Occipital lobe (tissue), 2 donors: ENCODE measurements around the gene TTC3. TPM values are rescaled to one million over a fixed set of nuclear protein-coding genes. Genes with fewer than 3 reads are reported as not detected.

Source experiments
- DNase-seq: peaks from one replicate; lab custom pipeline; 2025; lab: John Stamatoyannopoulos, UW
- total RNA-seq: library from RNA; depleted of rRNA; stranded (reverse); fragments of >200 nt; gene quantifications from one replicate; pipeline ENCODE4 v1.2.3, GENCODE V29; 2014

TTC3 gene
- total RNA-seq, 1 donor from 2014 or later, result 956 TPM

DNA sequence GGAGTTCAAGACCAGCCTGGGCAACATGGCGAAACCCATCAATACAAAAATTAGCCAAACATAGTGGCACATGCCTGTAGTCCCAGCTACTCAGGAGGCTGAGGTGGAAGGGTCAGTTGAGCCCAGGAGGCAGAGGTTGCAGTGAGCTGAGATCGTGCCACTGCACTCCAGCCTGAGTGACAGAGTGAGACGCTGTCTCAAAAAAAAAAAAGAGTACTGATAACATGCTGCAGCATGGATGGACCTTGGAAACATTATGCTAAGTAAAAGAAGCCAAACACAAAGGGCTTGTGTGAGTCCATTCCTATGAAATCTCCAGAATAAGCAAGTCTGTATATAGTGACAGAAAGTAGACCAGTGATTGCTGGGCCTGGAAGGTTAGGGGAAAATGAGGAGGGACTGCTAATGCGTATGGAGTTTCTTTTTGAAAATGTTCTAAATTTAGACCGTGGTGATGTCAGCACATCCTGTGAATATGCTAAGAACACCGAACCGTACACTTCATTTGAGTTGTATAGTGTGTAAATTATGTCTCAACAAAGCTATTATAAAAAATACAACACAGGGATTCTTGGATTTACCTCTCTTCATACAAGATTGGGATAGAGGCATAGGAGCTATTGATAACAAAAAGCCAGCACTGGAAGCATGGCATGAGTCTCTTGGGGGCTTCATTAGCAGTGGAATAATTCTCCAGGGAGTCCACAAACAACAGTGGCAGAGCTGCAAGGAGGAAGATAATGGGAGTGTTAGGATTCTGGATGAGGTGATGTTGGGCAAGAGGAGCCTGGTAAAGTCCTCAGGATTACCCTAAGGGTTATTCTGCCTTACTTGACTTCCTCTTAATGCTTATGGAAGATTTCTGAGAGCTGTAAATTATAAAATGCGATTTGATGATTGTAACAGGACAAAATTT lies 73.5 kb downstream of the TTC3 start:
- DNase-seq, result no peak

DNA sequence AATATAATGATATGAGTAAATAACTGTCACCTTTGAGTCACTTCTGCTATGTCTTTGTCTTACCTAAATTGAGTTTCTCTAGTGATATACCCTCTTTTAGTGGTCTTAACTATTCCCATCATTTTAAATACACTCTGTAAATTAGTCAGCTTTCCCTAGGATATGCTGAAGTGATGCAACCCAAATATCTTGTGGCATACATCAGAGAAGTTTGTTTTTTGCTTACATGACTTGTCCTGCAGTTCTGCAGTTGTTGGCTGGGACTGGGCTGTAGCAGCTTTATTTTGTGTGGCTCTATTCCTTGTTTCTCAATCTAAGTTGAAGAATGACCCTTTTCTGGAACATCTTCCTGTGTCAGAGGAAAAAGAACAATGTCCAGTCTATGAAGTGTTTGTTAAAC lies 76.4 kb downstream of the TTC3 start:
- DNase-seq, result no peak

DNA sequence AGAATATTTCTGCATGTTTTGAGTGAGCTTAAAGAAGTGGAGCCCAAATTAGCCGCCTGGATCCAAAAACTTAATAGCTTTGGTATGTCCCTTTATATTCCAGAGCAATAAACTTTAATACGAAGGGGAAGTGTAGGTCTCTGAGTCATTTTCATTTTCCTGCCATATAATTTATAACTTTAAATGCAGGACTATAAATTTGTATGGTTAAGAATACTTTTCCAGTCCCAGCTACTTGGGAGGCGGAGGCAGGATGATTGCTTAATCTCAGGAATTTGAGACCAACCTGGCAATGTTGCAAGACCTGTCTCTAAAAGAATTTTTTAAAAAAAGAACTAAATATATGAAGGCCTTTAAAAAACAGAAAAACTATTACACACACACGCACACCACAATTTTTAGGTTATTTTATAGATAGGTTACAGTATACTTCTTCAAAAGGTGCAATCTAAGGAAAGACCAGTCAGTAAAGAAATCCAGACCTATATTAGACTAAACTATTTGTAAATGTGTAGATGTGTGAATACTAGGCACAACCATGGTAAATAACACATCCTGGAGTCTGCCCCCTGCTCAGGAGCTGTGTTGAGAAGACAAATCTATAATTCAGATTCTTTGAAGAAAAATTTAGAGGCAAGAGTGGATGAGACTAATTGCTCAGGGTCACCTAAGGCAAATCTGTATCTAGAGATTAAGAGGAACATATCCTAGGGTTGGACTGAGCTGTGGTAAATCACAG lies 80.3 kb downstream of the TTC3 start:
- DNase-seq, result no peak

DNA sequence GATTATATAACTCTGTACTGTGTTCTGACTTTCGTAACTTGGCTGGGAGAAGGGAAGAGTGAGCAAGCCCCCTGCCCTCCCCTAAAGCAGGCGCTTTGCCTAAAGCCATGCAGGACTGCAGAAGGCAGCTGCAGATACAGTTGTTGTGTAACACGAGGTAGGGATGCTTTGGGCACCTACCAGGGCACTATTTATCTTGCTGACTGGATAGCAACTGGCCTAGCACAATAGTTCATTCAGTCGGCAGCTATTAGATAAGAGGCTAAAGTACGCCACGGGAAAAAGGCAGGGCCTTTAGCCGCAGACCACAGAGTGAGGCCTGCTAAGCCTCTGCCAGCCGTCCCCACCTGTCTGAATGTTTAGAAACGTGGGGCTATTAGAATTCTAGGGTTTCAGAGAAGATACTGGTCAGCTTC lies 80.9 kb downstream of the TTC3 start:
- DNase-seq, result no peak

DNA sequence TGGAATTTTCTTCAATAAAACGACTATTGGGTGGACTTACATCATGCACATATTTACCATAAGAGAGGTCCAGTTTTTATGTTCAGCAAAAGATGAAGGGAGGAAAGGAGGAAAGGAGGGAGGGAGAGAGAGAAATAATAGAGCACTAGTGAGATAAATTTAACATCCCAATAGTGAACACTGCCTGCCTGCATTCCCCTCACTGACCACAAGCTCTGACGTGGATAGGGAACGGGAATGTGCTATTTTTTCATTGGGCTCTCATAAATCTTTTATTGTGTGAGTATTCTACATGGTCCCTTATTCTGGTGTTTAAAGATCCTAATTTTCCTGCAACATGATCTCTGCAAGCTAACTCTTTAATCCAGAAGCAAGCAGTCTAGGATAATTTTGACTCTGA lies 82.1 kb downstream of the TTC3 start:
- no peak for DNase-seq

DNA sequence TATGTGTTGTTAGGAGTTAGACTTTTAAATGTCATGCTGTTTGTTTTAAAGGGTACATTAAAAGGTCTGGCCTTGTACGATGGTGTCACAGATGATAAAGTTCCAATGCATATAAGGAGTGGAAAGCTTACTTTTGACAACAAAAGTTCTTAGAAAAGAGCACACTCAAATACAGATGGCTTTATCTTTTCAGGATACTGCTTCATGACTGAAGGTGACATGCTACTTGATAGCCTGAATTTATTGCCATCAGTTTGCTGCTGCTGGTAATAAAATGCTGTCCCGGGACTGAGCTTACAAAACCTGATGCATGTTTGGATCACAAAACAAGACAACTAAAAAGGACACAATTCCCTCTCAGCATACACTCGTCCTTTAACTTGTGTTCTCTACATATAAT lies 84.9 kb downstream of the TTC3 start:
- DNase-seq, result no peak

DNA sequence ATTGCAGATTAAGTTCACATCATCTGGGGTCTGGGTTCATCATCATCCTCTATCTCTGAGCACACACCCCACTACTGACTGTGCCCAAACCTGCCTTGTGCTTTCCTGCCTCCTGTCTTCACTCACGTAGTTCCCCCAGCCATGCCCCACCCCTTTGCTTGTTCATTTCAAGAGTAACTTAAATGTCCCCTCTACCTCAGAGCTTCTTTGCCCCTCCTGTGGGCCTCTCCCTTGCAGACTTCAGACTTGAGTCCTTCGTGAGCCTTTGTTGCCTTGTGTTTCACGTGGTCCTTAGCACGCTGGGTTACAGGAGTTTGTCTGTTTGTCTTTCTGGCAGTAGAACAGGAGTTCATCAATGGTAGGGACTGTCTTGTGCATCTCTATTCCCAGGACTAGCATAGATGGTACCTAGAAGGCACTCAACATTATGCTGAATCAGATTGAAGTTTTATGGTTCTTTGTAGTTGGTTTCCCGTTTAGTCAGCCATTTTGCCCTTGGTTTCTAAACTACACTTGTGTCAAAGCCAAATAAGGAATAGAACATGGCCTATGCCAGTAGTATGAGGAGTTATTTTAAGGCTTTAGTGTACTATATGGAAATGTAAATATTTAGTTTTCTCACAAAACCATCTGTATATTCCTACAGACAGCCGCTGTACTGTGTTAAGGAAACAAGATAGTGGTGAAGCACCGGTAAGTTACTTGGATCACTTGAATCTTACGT lies 86.2 kb downstream of the TTC3 start:
- no peak for DNase-seq

DNA sequence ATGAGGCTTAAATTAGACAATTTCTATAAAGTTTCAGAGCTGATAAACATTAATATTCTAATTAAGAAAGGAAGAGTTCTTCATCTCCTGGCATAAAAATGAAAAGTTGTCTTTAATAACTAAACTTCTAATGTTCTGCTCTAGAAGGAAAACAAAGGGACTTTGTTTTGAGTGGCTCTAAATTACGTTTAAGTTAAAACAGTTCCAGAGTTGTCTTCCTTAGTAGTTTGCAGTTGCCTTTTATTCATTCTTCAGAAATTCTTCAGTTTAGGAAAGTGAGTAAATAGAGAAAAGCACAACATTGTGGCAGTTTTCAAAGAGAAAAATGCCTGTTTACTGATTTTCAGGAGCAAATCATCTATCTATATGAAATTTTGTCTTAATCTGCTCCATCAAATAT lies 86.9 kb downstream of the TTC3 start:
- no peak for DNase-seq

DNA sequence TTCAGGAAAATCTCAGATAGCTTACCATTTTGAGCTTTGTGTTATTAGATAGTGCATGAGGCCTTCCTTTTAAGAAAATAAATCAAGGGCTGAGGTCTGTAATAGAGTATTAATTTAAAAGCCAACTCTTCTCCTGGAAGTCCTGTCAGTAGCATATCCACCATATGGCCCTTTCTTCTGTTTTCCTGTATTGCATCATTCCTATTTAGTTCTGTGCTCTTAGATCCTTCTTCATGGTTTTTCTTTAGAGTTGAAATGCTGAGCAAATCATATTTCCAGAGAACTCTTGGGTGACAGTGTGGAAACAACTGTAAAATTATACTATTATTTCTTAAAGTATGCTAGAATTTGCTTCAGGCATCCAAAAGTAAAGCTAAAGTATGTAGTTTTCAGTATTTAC lies 91.7 kb downstream of the TTC3 start:
- no peak for DNase-seq

DNA sequence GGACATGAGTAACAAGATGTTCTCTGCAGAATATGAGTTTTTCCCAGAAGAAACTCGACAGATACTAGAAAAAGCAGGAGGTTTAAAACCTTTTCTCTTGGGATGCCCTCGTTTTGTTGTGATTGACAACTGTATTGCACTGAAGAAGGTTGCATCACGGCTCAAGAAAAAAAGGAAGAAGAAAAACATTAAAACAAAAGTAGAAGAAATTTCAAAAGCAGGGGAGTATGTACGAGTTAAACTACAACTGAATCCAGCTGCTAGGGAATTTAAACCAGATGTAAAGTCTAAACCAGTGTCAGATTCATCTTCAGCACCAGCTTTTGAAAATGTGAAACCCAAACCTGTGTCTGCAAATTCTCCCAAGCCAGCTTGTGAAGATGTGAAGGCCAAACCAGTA lies 92.5 kb downstream of the TTC3 start:
- DNase-seq, result no peak

DNA sequence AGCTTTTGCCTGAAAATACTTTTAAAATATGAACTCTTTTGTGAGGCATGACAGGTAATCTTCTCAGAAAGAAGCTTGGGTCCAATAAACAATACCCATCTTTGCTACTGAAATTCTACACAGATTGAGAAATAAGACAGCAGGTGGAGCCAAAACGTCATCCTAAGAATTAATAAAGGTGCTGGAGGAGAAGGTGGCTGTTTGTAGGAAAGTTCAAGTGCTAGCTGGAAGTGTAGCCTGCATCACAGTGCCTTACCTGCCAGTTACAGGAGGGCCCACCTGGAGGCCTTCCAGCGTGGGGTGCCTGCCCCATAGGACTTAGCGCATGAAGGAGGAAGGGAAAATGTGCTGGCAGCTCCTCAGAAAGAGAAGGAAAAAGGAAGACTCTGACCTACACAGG lies 93.7 kb downstream of the TTC3 start:
- no peak for DNase-seq

DNA sequence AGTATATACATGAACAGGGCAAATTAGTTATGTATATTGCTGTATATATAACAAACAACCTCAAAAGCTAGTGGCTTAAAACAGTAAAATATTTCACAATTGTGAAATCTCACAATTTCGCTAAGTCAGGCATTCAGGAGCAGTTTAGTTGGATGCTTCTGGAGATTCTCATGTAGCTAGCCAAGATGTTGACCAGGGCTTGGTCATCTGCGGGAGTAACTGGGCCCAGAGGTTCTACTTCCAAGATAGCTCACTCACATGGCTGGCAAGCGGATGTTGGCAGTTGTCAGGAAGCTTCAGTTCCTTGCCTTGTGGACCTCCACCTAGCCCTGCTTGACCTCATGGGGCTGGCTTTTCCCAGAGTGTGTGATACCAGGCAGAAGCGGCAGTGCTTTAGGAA lies 95.6 kb downstream of the TTC3 start:
- DNase-seq, result no peak

DNA sequence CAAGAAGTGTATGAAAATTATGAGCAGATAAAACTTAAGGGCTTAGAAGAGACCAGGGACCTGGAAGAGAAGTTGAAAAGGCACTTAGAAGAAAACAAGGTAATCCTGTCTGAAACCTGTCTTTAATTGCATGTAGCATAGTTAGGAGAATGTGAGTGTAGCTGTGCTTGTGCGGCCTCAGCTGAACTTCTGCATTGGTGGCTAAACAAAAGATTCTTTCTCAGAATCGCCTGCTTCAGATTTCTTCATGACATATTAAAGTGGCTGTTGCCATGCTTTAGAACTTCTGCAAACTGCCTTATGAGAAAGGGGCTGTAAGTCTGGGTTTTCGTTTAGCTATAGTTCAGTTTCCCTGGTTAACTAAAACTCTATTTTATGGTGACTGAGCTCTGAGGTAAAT lies 99.6 kb downstream of the TTC3 start:
- no peak for DNase-seq

DNA sequence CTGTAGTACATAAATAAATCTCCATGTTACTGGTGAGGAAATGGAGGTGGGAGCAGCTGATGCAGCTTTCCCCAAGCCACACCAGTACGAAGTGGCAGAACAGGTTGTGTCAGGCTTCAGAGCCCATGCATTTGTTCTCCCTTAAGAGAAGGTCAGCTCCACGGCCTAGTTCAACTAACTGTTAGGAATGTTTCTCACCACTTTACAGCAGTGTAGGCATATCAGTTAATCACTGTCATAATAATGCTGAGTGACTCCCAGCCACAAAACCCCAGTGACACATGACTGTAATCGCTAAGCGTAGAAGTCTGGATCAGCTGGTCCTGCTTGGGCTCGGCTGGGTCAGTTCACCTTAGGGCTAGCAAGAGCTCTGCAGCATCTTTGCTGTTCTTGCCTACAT lies 103.7 kb downstream of the TTC3 start:
- DNase-seq, result no peak

DNA sequence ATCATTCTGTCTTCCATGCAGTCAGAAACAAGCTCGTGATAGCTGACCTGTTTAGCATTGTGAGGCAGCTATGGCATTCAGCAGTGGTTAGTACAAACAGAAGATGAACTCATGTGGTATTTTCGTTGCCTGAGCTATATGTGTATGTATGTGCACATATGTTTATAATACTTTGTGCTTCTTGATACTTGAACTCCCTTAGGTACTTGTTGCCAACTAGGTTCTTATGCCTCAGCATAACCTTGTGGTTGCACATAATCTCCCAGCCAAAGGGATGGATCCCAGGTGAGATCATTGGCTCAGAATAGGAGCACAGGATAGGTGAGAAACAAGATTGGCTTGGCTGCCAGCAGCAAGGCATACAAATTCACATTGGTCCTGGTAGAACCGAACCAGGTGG lies 108.0 kb downstream of the TTC3 start:
- no peak for DNase-seq

DNA sequence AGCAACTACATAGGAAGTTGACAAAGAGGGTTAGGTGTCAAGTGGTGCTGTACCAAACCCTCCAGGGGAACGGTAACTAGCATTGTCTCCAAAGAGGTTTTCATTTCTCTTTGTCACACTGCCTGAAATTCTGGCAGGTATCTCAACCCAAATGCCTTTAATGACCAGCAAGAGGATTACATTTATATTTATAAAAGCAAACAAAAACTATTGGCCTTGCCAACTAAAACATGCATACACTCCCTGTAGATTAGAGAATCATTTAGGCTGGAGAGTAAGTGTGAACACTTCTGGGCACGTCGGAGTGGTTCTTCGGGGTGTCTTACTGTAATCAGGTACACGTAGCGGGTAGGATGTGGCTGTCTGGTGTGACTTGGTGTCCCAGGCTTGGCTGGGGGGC lies 109.2 kb downstream of the TTC3 start:
- DNase-seq, result no peak

DNA sequence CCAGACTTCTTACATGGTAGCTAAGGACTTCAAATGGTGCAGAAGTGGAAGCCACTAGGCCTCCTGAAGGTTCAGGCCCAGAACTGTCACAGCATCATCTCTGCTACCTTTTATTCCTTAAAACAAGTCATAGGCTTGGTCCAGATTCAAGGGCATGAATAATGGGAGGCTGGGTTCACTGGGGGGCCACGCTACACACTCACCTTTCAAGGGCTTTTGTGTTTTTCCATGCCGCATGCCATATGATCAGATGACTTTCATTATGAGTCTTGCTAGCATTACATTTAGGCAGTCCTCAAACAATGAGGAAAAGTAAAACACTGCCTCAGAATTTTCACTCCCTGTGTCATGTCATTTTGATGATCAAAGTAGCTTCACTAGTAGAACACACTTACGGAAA lies 110.7 kb downstream of the TTC3 start:
- no peak for DNase-seq

DNA sequence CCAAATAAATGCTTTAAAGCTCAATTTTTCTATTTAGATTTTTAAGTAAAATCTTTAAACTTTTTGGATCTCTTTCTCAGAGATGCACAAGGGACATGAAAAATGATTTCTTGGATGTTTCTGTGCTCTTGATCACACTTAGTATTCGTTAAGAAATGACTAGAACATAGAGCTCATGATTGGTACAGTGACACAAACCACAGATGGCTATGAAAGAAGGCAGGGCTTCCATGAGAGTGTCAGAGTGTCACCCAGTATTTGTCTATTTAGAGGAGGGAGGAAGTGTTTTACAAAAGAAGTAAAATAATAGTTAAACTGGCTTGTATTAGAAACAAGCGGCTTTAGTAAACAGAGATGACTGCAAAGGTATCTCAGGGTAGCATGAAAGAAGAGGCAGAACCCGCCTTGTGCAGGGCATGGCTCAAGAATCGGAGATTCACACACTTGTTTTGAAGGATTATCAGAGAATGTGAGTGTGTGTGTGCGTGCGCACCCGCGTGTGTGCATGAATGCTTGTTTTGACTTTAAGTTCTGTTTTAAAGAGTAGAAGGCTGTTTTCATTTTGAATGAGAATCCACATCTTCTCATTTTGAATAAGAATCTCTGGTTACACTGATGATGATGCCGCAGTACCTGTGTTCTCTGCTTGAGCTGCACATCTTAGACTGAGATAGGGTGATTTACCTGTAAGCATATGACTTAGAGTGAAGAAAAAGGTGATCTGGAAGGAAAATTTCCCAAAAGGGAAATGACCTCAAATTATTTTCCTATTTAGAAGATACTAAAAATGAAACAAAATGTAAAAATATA lies 111.9 kb downstream of the TTC3 start:
- no peak for DNase-seq

DNA sequence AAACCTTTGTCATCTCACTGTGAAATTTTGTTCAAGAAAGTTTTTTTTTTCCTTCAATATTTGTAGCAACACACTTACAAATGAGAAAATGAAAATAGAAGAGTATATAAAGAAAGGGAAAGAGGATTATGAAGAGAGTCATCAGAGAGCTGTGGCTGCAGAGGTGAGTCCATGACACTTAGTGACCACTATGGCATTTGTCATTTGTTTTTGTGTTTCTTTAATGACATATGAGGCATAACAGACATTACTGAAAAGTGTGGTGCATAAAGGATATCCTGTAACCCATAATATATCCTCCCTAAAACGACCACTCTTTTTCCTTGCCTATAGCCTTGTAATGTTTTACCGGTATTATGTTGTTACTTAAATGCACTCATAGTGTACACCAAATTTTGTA lies 113.9 kb downstream of the TTC3 start:
- no peak for DNase-seq

DNA sequence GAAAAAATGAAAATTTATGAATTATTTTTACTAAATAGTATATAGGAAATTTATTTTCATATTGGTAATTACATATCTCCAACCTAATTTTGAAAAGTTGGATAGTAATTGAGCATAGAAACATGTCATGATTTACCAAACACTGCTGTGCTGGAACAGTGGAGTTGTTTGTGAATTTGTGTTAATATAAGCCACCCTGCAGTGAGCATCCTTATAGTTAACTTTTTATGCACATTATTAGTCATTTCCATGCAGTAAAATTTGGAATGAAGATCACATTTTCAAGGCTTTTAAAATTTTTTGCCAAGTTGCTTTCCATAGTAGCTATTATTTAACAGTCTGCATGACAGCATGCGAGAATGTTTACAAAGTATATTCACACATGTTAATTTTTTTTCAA lies 115.8 kb downstream of the TTC3 start:
- no peak for DNase-seq

DNA sequence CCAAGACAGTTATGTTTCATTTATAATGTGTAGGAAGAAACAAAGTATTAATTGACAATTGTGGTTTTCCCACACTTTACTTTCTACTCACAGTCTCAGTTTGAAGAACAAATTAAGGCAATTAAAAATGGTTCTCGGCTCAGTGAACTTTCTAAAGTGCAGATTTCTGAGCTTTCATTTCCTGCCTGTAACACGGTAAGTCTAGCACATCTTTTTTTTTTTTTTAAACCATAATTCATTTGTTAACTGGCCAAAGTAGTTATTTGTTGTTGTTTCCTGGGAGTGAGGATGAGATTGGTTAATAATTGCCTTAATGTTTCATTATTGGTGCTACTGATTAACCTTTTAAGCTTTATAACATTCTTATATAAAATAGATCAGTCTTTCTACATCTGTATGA lies 119.0 kb downstream of the TTC3 start:
- DNase-seq, result no peak
